GM19468 (cell line): ENCODE results near the gene IPCEF1.

Experiments used
- ATAC-seq: cut with Tn5 transposase; IDR thresholded peaks from one replicate; pipeline ENCODE4 v1.9.1; 2021; ENCODE audit warnings: mild to moderate bottlenecking, moderate library complexity, moderate number of reproducible peaks; ENCODE audit not compliant: unreplicated experiment; ENCODE audit errors: extremely low read depth

Gene IPCEF1

GRCh38 chr6:154127657-154128056, 228.9 kb downstream of the IPCEF1 start:
- ATAC-seq: no peak

GRCh38 chr6:154125421-154125820, 231.2 kb downstream of the IPCEF1 start:
- ATAC-seq: no peak

GRCh38 chr6:154123155-154123956, 233.2 kb downstream of the IPCEF1 start:
- no peak for ATAC-seq

GRCh38 chr6:154122195-154122925, 234.2 kb downstream of the IPCEF1 start:
- no peak for ATAC-seq

GRCh38 chr6:154117485-154117884, 239.1 kb downstream of the IPCEF1 start:
- ATAC-seq: no peak

GRCh38 chr6:154113392-154113791, 243.2 kb downstream of the IPCEF1 start:
- no peak for ATAC-seq

- no peak for ATAC-seq
Observed at GRCh38 chr6:154112181-154112809, 244.3 kb downstream of the IPCEF1 start.

GRCh38 chr6:154111025-154111424, 245.6 kb downstream of the IPCEF1 start:
- ATAC-seq: no peak

GRCh38 chr6:154106251-154106650, 250.4 kb downstream of the IPCEF1 start:
- ATAC-seq: no peak
